ENCODE results near the gene CHSY1.

CHSY1 gene

DNA sequence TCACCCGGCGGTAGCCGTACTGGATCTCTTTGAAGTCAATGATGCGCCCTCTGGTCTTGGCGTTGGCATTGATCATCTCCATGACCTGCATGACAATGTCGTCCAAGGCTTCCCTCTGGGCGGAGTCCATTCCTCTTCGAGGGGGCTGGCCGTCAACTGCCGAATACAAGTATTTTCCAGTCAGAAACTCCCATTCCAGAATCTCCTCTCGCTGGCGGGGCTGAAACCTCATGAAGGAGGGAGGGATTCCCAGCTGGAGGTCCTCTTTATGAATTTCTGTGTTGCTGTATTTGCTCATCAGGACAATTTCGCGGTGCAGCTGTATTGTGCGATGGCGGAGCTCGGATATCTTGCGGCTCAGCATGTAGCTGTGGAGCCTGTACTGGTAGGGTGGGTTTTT lies 73.4 kb downstream of the CHSY1 start:
- Histone ChIP-seq H2AFZ (ENCODE audit: insufficient read depth, low read length, poor library complexity) (no peak overlapping the region), H2AK5ac (ENCODE audit: low read length) (no peak overlapping the region), H3K9me3 (ENCODE audit: insufficient read depth, low read depth, low read length) (peaks cover 8% of the 10 kb centered on the region), H3K79me2 (ENCODE audit: control insufficient read depth, insufficient read depth, low read length, poor library complexity) (no peaks in the 10 kb centered on the region), H3K23ac (ENCODE audit: low read length) (no peak overlapping the region), H3K79me1 (ENCODE audit: low read length) (peaks cover 2% of the 10 kb centered on the region), H3K4ac (ENCODE audit: low read depth, low read length) (no peak overlapping the region), H4K12ac (ENCODE audit: low read depth, low read length) (no peak overlapping the region), H3K14ac (ENCODE audit: low read length) (no peak overlapping the region), H4K8ac (ENCODE audit: low read depth, low read length) (no peak overlapping the region), H2BK12ac (ENCODE audit: low read length) (no peak overlapping the region), H3K27ac (ENCODE audit: low read depth, low read length) (no peak overlapping the region), H3K9ac (ENCODE audit: low read length) (no peak overlapping the region), H3K4me2 (ENCODE audit: low read length) (no peak overlapping the region), H2BK120ac (ENCODE audit: insufficient read depth, low read length, poor library complexity) (no peak overlapping the region), H2BK5ac (ENCODE audit: low read depth, low read length, poor library complexity) (no peak overlapping the region), H3K27me3 (ENCODE audit: insufficient read depth, low read length) (no peaks in the 10 kb centered on the region), H3K4me1 (ENCODE audit: control insufficient read depth in 1 of 2, insufficient read depth in 2 of 2, low read length in 2 of 2) (peaks cover 7% of the 10 kb centered on the region in 2 experiments), H3K36me3 (ENCODE audit: control insufficient read depth in 1 of 2, insufficient read depth in 2 of 2, low read length in 2 of 2) (peaks cover 17 to 27% of the 10 kb centered on the region in 2 experiments), H4K91ac (ENCODE audit: low read depth, low read length) (no peak overlapping the region), H3K18ac (ENCODE audit: low read length) (no peak overlapping the region), H3K4me3 (ENCODE audit: low read depth, low read length) (no peak overlapping the region)
- WGBS (ENCODE audit: extremely low coverage, insufficient coverage, insufficient read length): no CpG with 5 or more reads among the region's 18 CpGs
- DNase-seq: no peak

DNA sequence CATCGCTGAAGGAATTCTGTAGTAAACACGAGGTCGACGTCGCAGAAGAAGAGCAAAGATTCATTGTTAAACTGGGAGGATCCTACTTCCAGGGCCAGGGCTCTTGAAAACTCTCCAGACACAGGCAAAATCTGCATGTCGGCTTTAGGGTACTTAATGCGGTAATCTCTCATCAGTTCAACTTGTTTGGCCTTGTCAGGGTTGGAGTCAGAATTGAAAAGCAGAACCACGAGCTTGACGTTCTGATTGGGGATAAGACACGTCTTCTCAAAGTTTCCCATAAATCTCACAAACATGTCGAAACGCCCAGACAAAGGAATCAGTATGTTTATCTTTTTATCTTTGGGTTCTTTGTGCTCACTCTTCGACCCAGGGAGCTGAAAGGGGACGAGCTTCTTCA lies 74.0 kb downstream of the CHSY1 start:
- no peak overlapping the region for H4K8ac ChIP-seq (ENCODE audit: low read depth, low read length)
- no peak overlapping the region for H4K12ac ChIP-seq (ENCODE audit: low read depth, low read length)
- no peak overlapping the region for H2BK12ac ChIP-seq (ENCODE audit: low read length)
- H3K36me3 ChIP-seq (ENCODE audit: control insufficient read depth in 1 of 2, insufficient read depth in 2 of 2, low read length in 2 of 2): peaks cover 17 to 27% of the 10 kb centered on the region in 2 experiments
- H3K4ac ChIP-seq (ENCODE audit: low read depth, low read length): no peak overlapping the region
- no peak overlapping the region for H2BK120ac ChIP-seq (ENCODE audit: insufficient read depth, low read length, poor library complexity)
- H3K9ac ChIP-seq (ENCODE audit: low read length): no peak overlapping the region
- H3K4me1 ChIP-seq (ENCODE audit: control insufficient read depth in 1 of 2, insufficient read depth in 2 of 2, low read length in 2 of 2): peaks cover 7% of the 10 kb centered on the region in 2 experiments
- no peak overlapping the region for H2BK5ac ChIP-seq (ENCODE audit: low read depth, low read length, poor library complexity)
- H4K91ac ChIP-seq (ENCODE audit: low read depth, low read length): no peak overlapping the region
- H3K4me3 ChIP-seq (ENCODE audit: low read depth, low read length): no peak overlapping the region
- no peaks in the 10 kb centered on the region for H3K27me3 ChIP-seq (ENCODE audit: insufficient read depth, low read length)
- WGBS (ENCODE audit: extremely low coverage, insufficient coverage, insufficient read length): no CpG with 5 or more reads among the region's 14 CpGs
- H3K4me2 ChIP-seq (ENCODE audit: low read length): no peak overlapping the region
- no peak overlapping the region for H3K14ac ChIP-seq (ENCODE audit: low read length)
- H3K79me1 ChIP-seq (ENCODE audit: low read length): peaks cover 2% of the 10 kb centered on the region
- peaks cover 8% of the 10 kb centered on the region for H3K9me3 ChIP-seq (ENCODE audit: insufficient read depth, low read depth, low read length)
- H3K79me2 ChIP-seq (ENCODE audit: control insufficient read depth, insufficient read depth, low read length, poor library complexity): no peaks in the 10 kb centered on the region
- no peak overlapping the region for H2AK5ac ChIP-seq (ENCODE audit: low read length)
- H3K27ac ChIP-seq (ENCODE audit: low read depth, low read length): no peak overlapping the region
- H2AFZ ChIP-seq (ENCODE audit: insufficient read depth, low read length, poor library complexity): no peak overlapping the region
- no peak overlapping the region for H3K23ac ChIP-seq (ENCODE audit: low read length)
- DNase-seq: no peak
- no peak overlapping the region for H3K18ac ChIP-seq (ENCODE audit: low read length)

DNA sequence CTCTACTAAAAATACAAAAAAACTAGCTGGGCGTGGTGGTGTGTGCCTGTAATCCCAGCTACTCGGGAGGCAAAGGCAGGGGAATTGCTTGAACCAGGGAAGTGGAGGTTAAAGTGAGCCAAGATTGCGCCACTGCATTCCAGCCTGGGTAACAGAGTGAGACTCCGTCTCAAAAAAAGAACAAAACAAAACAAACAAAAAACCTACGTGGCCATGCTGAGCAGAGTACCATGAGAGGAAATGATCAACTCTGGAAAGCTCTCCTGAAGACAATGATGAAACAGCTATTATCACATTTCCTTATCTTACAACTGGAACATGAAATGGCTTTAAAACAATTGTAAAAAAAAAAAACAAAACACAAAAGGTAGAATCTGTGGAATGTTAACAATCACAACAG lies 75.2 kb downstream of the CHSY1 start:
- WGBS (ENCODE audit: extremely low coverage, insufficient coverage, insufficient read length): no CpG with 5 or more reads among the region's 5 CpGs
- H4K12ac ChIP-seq (ENCODE audit: low read depth, low read length): no peak overlapping the region

DNA sequence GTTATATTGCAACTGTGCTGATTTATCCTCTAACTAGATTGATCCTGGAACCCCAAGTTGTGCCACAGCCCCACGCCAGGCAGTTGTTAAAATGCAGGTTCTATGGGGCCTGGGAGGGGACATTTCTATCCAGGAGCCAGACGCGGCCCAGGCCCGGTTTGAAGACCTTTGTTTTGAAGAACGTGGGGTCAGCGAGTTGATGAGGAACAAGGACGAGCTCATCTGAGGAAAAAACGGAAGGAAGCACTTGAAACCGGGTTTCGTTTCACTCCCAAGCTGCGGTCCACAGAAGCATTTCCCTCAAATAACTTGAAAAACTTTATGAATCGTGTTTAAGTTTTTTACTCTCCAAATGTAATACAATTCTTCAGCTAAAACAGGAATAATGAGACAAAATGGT lies 76.4 kb downstream of the CHSY1 start:
- Histone ChIP-seq H3K4ac (ENCODE audit: low read depth, low read length) (no peak overlapping the region), H2AFZ (ENCODE audit: insufficient read depth, low read length, poor library complexity) (no peak overlapping the region), H2BK5ac (ENCODE audit: low read depth, low read length, poor library complexity) (no peak overlapping the region), H3K14ac (ENCODE audit: low read length) (no peak overlapping the region), H4K91ac (ENCODE audit: low read depth, low read length) (no peak overlapping the region), H3K18ac (ENCODE audit: low read length) (no peak overlapping the region), H3K9ac (ENCODE audit: low read length) (no peak overlapping the region), H3K4me2 (ENCODE audit: low read length) (no peak overlapping the region), H3K4me1 (ENCODE audit: control insufficient read depth in 1 of 2, insufficient read depth in 2 of 2, low read length in 2 of 2) (peaks cover 7% of the 10 kb centered on the region in 2 experiments), H3K36me3 (ENCODE audit: control insufficient read depth in 1 of 2, insufficient read depth in 2 of 2, low read length in 2 of 2) (peaks cover 16 to 25% of the 10 kb centered on the region in 2 experiments), H3K4me3 (ENCODE audit: low read depth, low read length) (no peak overlapping the region), H3K79me2 (ENCODE audit: control insufficient read depth, insufficient read depth, low read length, poor library complexity) (peaks cover 1% of the 10 kb centered on the region), H3K27me3 (ENCODE audit: insufficient read depth, low read length) (no peaks in the 10 kb centered on the region), H4K8ac (ENCODE audit: low read depth, low read length) (no peak overlapping the region), H3K27ac (ENCODE audit: low read depth, low read length) (no peak overlapping the region), H3K79me1 (ENCODE audit: low read length) (peaks cover 2% of the 10 kb centered on the region), H4K12ac (ENCODE audit: low read depth, low read length) (no peak overlapping the region), H2AK5ac (ENCODE audit: low read length) (no peak overlapping the region), H3K23ac (ENCODE audit: low read length) (no peak overlapping the region), H2BK120ac (ENCODE audit: insufficient read depth, low read length, poor library complexity) (no peak overlapping the region), H3K9me3 (ENCODE audit: insufficient read depth, low read depth, low read length) (peaks cover 8% of the 10 kb centered on the region), H2BK12ac (ENCODE audit: low read length) (no peak overlapping the region)
- WGBS (ENCODE audit: extremely low coverage, insufficient coverage, insufficient read length): no CpG with 5 or more reads among the region's 12 CpGs
- DNase-seq: no peak

More for the DNA sequence above, 75.2 kb downstream of the CHSY1 start:
- H3K4ac ChIP-seq (ENCODE audit: low read depth, low read length): no peak overlapping the region
- H3K27ac ChIP-seq (ENCODE audit: low read depth, low read length): peak overlapping the region; percentile 21
- no peak overlapping the region for H4K91ac ChIP-seq (ENCODE audit: low read depth, low read length)
- no peak overlapping the region for H4K8ac ChIP-seq (ENCODE audit: low read depth, low read length)
- H3K4me1 ChIP-seq (ENCODE audit: control insufficient read depth in 1 of 2, insufficient read depth in 2 of 2, low read length in 2 of 2): peaks cover 7% of the 10 kb centered on the region in 2 experiments
- no peak overlapping the region for H2AK5ac ChIP-seq (ENCODE audit: low read length)
- H2BK12ac ChIP-seq (ENCODE audit: low read length): no peak overlapping the region
- H3K79me2 ChIP-seq (ENCODE audit: control insufficient read depth, insufficient read depth, low read length, poor library complexity): no peaks in the 10 kb centered on the region
- H3K18ac ChIP-seq (ENCODE audit: low read length): no peak overlapping the region
- H2BK5ac ChIP-seq (ENCODE audit: low read depth, low read length, poor library complexity): no peak overlapping the region
- peaks cover 2% of the 10 kb centered on the region for H3K79me1 ChIP-seq (ENCODE audit: low read length)
- H3K9ac ChIP-seq (ENCODE audit: low read length): no peak overlapping the region
- H3K23ac ChIP-seq (ENCODE audit: low read length): no peak overlapping the region
- no peak overlapping the region for H3K14ac ChIP-seq (ENCODE audit: low read length)
- no peak overlapping the region for H2AFZ ChIP-seq (ENCODE audit: insufficient read depth, low read length, poor library complexity)
- peak; percentile 80 to 89 for DNase-seq
- H2BK120ac ChIP-seq (ENCODE audit: insufficient read depth, low read length, poor library complexity): no peak overlapping the region
- H3K27me3 ChIP-seq (ENCODE audit: insufficient read depth, low read length): no peaks in the 10 kb centered on the region
- peaks cover 17 to 27% of the 10 kb centered on the region in 2 experiments for H3K36me3 ChIP-seq (ENCODE audit: control insufficient read depth in 1 of 2, insufficient read depth in 2 of 2, low read length in 2 of 2)
- H3K4me3 ChIP-seq (ENCODE audit: low read depth, low read length): no peak overlapping the region
- H3K4me2 ChIP-seq (ENCODE audit: low read length): no peak overlapping the region
- H3K9me3 ChIP-seq (ENCODE audit: insufficient read depth, low read depth, low read length): peaks cover 8% of the 10 kb centered on the region

Data from trophoblast cell (in vitro differentiated cells and primary cell).